HG02798 (cell line): ENCODE data around the gene TXNDC2.

Experiments
- ATAC-seq: cut with Tn5 transposase; IDR thresholded peaks from one replicate; pipeline ENCODE4 v1.9.1; 2021; ENCODE audit warnings: mild to moderate bottlenecking; ENCODE audit not compliant: unreplicated experiment, poor library complexity

Gene TXNDC2

GRCh38 chr18:9858642-9859041 is 27.1 kb upstream of the TXNDC2 start:
- ATAC-seq: no peak

GRCh38 chr18:9859232-9859631 is 26.5 kb upstream of the TXNDC2 start:
- ATAC-seq: no peak

GRCh38 chr18:9860682-9861081 is 25.1 kb upstream of the TXNDC2 start:
- ATAC-seq: no peak

GRCh38 chr18:9861157-9861556 is 24.6 kb upstream of the TXNDC2 start:
- ATAC-seq: peak; percentile 88

- ATAC-seq: peak; percentile 60
Measured at GRCh38 chr18:9861933-9862332, 23.8 kb upstream of the TXNDC2 start.

- ATAC-seq: no peak
Measured at GRCh38 chr18:9862686-9863085, 23.1 kb upstream of the TXNDC2 start.

- no peak for ATAC-seq
Measured at GRCh38 chr18:9863282-9863681, 22.5 kb upstream of the TXNDC2 start.

DNA sequence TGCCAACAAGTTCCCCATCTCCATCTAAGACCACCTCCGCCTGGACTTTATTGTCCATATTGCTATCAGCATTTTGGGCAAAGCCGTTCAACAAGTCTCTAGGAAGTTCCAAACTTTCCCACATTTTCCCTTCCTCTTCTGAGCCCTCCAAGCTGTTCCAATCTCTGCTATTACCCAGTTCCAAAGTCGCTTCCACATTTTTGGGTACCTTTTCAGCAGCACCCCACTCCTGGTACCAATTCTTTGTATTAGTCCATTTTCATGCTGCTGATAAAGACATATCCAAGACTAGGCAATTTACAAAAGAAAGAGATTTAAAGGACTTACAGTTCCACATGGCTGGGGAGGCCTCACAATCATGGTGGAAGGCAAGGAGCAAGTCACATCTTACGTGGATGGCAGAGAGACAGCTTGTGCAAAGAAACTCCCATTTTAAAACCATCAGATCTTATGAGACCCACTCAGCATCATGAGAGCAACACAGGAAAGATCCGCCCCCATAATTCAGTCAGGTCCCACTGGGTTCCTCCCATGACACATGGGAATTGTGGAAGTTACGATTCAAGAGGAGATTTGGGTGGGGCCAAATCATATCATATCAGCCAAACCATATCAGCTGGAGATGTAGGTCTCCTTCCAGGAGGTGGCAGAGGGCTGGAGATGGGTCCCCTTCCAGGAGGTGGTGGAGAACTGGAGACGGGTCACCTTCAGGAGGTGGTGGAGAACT is 19.8 kb upstream of the TXNDC2 start:
- no peak for ATAC-seq

- ATAC-seq: no peak
Measured at GRCh38 chr18:9866627-9867026, 19.1 kb upstream of the TXNDC2 start.

DNA sequence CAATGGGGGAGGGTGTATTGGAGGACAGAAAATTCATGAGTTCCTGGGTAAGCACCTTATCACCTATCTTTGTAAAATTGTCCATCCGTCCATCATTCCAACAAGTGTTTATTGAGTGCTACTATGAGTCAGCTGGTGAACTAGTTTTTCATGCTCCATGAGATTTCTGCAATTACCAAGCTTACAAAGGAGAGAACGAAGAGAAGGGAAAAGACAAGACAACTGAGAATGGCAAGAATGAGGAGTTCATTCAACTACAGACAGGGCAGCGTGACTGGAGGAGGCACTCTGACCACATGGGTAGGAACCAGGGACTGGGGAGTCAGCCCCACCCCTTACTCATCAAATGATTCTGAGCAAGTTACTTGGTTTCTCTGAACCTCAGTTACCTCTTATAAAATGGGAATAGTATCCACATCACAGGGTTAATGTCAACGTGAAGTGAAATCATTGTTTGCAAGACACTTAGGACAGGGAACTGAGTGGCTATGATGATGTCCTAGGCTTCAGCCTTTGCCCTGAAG is 18.6 kb upstream of the TXNDC2 start:
- no peak for ATAC-seq

- ATAC-seq: no peak
Measured at GRCh38 chr18:9868857-9869714, 16.7 kb upstream of the TXNDC2 start.

DNA sequence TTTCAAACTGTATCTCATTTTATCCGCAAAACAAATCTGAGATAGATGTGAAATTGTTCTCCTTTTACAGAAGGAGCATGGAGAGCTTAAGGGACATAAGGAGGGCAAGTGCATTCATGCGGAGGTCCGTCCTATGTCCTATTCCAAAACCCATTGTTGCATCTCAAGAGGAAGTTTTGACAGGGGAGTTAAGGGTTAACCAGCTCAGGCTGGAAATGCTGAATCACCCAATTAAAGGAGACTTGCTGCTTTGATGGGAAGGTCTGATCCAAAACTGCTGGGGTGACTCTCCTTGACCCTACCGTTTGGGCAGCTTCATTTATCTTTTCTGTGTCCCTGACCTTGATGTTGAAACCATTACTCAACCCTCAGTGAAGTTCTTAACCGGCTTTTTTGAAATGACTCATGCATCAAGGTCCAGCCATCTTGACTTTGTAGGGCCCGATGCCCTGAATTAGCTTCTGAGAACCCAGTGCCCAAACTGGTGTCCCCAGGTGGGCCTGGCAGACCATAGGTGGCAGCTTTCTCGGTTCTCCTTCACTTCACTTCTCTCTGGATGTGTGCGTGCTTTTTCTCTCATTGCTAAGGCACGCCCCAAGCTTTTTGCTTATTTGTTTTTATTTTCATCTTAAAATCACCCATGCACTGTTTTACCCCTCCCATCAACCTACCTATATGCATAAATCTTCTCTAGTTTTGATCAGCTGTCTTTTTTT is 15.9 kb upstream of the TXNDC2 start:
- ATAC-seq: peak; percentile 71

DNA sequence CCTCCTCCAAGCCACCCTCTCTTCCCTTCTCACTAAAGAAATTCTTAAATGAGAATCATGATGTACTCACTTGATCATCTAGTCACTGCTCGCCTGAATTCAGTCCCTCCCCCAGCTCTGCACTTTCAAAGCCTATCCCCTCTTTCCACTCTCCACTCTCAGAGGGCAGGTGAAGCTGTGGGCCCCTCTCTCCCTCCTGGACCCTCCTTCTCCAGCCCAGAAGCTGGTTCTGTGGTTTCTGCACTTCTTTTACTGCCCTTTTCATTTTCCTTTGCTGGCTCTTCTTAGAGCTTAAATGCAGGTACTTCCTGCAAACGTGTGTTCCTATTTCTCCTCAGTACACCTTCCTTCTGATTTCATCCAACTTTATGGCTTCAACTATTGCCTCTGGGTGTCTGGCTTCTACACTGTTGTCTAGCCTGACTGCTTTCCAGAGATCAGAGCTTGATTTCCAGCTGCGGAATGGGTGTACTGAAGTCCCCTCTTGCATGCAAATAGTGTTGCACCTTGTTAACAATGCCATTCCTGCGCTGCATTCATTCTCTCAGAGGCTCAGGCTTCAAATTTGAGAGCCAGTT is 15.3 kb upstream of the TXNDC2 start:
- ATAC-seq: no peak

DNA sequence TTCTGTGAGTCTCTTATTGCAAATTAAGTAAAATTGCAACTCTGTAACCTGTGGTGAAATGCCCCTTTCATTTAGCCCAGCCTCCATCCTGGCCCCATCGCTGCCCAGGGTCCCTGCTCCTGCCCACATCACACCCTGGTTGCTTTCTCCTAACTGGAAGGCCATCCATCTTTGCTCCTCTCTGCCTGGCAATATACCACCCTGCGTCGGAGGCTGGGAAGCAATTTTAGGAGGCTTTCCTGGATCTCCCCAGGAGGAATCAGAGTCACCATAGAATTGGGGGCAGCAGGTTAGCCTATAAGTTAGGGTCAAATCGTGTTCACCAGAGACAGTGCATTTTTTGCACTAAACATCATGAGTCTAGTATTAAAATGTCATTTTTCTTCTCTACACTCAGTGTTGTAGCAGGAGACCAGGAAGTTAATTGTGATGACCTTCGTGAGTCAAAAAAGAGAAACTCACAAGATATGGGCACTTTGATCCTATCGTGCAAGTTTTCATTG is 14.5 kb upstream of the TXNDC2 start:
- no peak for ATAC-seq

DNA sequence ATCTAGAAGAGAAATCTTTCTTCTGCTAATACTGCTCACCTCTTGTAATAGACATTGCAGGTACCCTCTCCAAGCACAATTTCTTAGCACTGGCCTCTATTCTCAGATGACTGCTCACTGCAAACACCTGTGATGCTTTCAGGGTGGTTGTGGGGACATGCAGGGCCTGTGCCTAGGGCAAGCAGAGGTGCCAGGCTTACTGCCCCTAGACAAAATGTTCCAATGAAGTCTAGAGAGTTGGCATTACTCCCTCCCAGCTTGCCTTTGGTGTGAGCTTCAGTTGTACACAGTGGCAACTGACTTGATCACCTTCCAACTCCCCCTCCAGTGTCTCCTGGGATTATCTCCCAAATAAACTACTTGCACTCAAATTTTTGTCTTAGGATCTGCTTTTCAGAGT is 12.9 kb upstream of the TXNDC2 start:
- ATAC-seq: no peak

DNA sequence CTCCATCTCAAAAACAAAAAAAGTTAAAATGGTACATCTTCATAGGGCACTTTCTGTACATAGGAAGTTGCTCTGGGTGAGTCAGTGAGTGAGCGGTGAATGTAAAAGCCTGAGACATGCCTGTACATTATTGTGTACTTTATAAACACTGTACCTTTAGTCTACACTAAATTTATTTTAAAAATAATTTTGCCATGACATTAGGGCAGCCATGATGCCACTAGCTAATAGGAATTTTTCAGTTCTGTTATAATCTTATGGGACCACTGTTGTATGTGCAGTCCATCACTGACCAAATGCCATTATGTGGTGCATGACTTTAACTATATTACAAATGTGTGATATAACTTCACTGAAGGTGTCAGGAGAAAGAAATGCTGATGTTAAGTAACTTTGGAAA is 11.0 kb upstream of the TXNDC2 start:
- ATAC-seq: no peak

DNA sequence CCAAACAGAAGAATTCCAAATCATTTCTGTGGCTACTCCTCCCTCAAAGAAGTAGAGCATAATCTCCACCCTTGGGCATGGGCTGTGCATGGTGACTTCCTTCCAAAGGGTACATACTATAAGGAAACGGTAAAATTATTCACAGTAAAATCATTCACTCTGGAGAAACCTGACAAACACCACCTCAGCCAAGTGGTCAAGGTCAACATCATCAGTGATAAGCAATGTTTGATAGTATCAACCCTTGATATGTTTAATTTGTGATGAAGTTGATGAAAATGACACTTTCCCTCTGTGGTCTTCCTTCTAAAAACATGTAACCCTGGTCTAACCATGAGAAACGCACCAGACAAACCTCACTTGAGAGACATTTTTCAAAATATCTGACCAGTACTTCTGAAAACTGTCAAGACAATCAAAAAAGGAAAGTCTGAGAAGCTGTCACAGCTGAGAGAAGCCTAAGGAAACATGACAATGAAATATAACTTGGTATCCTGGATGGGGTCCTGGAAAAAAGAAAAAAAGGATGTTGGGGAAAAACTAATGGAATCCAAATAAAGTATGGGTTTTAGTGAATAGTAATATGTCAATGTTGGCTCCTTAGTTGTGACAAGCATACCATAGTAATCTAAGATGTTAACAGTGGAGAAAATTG is 9.4 kb upstream of the TXNDC2 start:
- no peak for ATAC-seq

DNA sequence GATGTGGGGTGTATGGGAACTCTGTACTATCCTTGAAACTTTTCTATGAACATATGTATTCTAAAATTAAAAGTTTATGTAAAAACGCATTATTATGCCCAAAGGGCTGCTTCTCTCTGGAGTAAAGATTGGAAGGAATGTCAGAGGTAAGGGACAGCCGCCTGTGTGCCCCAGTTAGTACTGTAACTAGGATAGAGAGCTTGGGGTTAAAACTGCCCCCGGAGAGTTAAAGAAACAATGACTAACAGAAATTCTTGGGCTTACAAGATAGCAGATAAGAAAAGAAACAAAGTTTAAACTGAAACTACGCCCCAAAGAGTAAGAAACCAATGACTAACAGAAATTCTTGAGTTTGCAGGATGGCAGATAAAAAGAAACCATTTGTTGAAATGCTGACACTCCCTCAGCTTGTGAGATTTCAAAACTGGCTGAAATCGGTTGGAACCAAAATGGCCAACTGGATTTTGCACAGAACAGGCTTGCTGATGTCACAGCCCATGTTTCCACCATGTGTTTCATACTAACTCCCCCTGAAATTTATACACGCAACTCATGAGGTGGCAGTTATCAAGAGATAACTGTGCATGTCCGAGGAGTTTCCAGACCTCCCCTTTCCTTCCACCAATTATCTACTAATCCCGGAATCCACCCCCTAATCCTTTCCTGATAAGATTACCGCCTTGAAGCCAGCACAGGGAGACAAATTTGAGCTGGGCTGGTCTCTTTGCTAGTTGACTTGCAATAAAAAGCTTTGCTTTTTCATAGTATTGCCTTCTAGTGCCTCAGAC is 8.7 kb upstream of the TXNDC2 start:
- no peak for ATAC-seq

DNA sequence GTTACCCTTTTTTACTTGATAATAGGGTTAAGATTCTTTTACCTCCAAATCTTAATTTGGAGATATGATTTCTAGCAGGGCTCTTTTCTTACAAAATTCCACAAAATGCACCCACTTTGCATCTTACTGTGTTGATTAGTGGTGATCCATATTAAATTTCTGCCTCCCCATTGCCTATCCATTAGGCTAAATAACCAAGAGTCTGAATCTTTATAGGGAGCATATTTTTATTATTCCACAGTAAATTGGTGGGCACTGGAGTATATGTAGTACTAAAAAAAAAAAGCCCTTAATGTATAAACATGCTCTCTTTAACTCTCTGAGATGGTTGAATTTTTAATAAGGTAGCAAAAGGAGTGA is 8.1 kb upstream of the TXNDC2 start:
- no peak for ATAC-seq
